ENCODE data around the gene KCNK15. TPM values are rescaled to one million over a fixed set of nuclear protein-coding genes. Genes with fewer than 3 reads are reported as not detected.

The KCNK15 gene
- total and polyA plus RNA-seq, 4 donors = 0.08 to 0.11 (median 0.08) TPM; not detected in 1

DNA sequence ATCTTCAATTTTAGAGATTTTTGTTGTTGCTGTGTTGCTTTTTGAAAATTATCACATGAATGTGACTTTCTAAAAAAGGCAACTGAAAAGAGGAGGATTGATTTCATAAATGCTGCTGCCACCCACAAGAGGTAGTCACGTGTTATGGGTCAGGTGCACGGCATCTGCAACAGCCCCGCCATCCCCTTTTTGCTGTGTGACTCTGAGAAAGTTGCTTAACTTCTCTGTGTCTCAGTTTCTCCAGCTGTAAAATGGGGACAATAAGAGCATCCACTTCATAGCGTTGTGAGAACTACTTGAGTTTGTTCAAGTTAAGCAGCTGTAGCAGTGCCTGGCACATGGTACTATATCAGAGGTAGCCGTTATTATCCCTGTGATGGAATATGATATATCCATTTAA is 19.8 kb upstream of the KCNK15 start:
- H3K4me3 ChIP-seq (ENCODE audit: low read depth in 1 of 3, low read length in 3 of 3) = no peak overlapping the region
- no peak for TF ChIP-seq SP1 (IDR thresholded peaks at IDR 0.05)
- TF ChIP-seq RXRA (IDR thresholded peaks at IDR 0.05) = no peak
- TF ChIP-seq ATF3 (IDR thresholded peaks at IDR 0.05) = no peak
- TF ChIP-seq CTCF (IDR thresholded peaks at IDR 0.05; ENCODE audit: low read depth, low read length, missing input control) = no peak
- TF ChIP-seq, protein P1, sequence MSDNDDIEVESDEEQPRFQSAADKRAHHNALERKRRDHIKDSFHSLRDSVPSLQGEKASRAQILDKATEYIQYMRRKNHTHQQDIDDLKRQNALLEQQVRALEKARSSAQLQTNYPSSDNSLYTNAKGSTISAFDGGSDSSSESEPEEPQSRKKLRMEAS (IDR thresholded peaks at IDR 0.05) = no peak
- no peak for TF ChIP-seq HNF4A (conservative IDR thresholded peaks at IDR 0.05)
- TF ChIP-seq HNF4G (IDR thresholded peaks at IDR 0.05) = no peak
- TF ChIP-seq NR2F2 (IDR thresholded peaks at IDR 0.05) = no peak
- H3K27me3 ChIP-seq (ENCODE audit: control insufficient read depth in 4 of 4, insufficient read depth in 4 of 4, low read length in 3 of 4) = peaks cover 0 to 2% (median 0%) of the 10 kb centered on the region in 4 donors
- H3K9me3 ChIP-seq (ENCODE audit: control insufficient read depth in 4 of 4, low read length in 3 of 4) = no peaks in the 10 kb centered on the region
- DNase-seq (ENCODE audit: low spot score) = no peak
- WGBS = 56% methylated on average over 5 of the region's 5 CpGs
- H3K36me3 ChIP-seq (ENCODE audit: control insufficient read depth in 4 of 4, insufficient read depth in 3 of 4, low read depth in 1 of 4, low read length in 3 of 4) = no peaks in the 10 kb centered on the region
- peaks cover 0 to 3% (median 0%) of the 10 kb centered on the region in 4 donors for H3K4me1 ChIP-seq (ENCODE audit: control insufficient read depth in 4 of 4, insufficient read depth in 4 of 4, low read length in 3 of 4)
- H3K27ac ChIP-seq (ENCODE audit: low read depth in 1 of 2, low read length in 2 of 2) = no peak overlapping the region
- H3K9ac ChIP-seq (ENCODE audit: low read depth in 1 of 2, low read length in 2 of 2) = no peak overlapping the region

DNA sequence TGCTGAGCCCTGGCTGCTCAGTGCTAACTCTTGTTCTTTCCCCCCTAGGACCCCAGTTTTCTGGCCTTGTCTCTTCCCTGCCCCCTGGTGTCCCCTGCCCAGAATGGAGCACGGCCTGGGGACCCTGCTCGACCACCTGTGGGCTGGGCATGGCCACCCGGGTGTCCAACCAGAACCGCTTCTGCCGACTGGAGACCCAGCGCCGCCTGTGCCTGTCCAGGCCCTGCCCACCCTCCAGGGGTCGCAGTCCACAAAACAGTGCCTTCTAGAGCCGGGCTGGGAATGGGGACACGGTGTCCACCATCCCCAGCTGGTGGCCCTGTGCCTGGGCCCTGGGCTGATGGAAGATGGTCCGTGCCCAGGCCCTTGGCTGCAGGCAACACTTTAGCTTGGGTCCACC is 18.6 kb upstream of the KCNK15 start:
- no peak for TF ChIP-seq TAF1 (conservative IDR thresholded peaks at IDR 0.05)
- H3K9me3 ChIP-seq (ENCODE audit: control insufficient read depth in 4 of 4, low read length in 3 of 4) = no peaks in the 10 kb centered on the region
- H3K9ac ChIP-seq (ENCODE audit: low read depth in 1 of 2, low read length in 2 of 2) = no peak overlapping the region
- H3K27me3 ChIP-seq (ENCODE audit: control insufficient read depth in 4 of 4, insufficient read depth in 4 of 4, low read length in 3 of 4) = peaks cover 0 to 2% (median 0%) of the 10 kb centered on the region in 4 donors
- DNase-seq (ENCODE audit: low spot score) = no peak
- 87% methylated on average over 11 of the region's 11 CpGs for WGBS
- H3K36me3 ChIP-seq (ENCODE audit: control insufficient read depth in 4 of 4, insufficient read depth in 3 of 4, low read depth in 1 of 4, low read length in 3 of 4) = no peaks in the 10 kb centered on the region
- peaks cover 0 to 3% (median 0%) of the 10 kb centered on the region in 4 donors for H3K4me1 ChIP-seq (ENCODE audit: control insufficient read depth in 4 of 4, insufficient read depth in 4 of 4, low read length in 3 of 4)
- no peak overlapping the region for H3K27ac ChIP-seq (ENCODE audit: low read depth in 1 of 2, low read length in 2 of 2)
- no peak overlapping the region for H3K4me3 ChIP-seq (ENCODE audit: low read depth in 1 of 3, low read length in 3 of 3)

DNA sequence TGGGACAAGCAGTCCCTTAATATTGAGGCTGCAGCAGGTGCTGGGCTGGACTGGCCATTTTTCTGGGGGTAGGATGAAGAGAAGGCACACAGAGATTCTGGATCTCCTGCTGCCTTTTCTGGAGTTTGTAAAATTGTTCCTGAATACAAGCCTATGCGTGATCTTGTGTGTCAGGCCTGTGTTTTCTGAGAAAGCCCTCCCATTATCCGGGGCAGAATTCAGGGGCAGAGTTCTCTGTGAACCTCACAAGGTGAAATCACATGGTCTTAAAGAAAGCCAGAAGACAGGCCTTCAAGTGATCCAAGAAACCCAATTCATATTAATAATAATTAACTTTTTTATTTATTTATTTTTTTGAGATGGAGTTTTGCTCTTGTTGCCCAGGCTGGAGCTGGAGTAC is 18.0 kb upstream of the KCNK15 start:
- H3K4me3 ChIP-seq (ENCODE audit: low read depth in 1 of 3, low read length in 3 of 3) = no peak overlapping the region
- no peak overlapping the region for H3K27ac ChIP-seq (ENCODE audit: low read depth in 1 of 2, low read length in 2 of 2)
- 94% methylated on average over 2 of the region's 2 CpGs for WGBS
- no peak for TF ChIP-seq HNF4G (IDR thresholded peaks at IDR 0.05)
- no peak for TF ChIP-seq ZBTB33 (IDR thresholded peaks at IDR 0.05)
- no peak for TF ChIP-seq HNF4A (conservative IDR thresholded peaks at IDR 0.05)
- no peak for TF ChIP-seq ATF3 (IDR thresholded peaks at IDR 0.05)
- TF ChIP-seq YY1 (IDR thresholded peaks at IDR 0.05) = no peak
- no peak for TF ChIP-seq RAD21 (IDR thresholded peaks at IDR 0.05)
- no peak for TF ChIP-seq SP1 (IDR thresholded peaks at IDR 0.05)
- TF ChIP-seq, protein P2, sequence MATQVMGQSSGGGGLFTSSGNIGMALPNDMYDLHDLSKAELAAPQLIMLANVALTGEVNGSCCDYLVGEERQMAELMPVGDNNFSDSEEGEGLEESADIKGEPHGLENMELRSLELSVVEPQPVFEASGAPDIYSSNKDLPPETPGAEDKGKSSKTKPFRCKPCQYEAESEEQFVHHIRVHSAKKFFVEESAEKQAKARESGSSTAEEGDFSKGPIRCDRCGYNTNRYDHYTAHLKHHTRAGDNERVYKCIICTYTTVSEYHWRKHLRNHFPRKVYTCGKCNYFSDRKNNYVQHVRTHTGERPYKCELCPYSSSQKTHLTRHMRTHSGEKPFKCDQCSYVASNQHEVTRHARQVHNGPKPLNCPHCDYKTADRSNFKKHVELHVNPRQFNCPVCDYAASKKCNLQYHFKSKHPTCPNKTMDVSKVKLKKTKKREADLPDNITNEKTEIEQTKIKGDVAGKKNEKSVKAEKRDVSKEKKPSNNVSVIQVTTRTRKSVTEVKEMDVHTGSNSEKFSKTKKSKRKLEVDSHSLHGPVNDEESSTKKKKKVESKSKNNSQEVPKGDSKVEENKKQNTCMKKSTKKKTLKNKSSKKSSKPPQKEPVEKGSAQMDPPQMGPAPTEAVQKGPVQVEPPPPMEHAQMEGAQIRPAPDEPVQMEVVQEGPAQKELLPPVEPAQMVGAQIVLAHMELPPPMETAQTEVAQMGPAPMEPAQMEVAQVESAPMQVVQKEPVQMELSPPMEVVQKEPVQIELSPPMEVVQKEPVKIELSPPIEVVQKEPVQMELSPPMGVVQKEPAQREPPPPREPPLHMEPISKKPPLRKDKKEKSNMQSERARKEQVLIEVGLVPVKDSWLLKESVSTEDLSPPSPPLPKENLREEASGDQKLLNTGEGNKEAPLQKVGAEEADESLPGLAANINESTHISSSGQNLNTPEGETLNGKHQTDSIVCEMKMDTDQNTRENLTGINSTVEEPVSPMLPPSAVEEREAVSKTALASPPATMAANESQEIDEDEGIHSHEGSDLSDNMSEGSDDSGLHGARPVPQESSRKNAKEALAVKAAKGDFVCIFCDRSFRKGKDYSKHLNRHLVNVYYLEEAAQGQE (IDR thresholded peaks at IDR 0.05) = no peak
- TF ChIP-seq, protein P1 (IDR thresholded peaks at IDR 0.05) = no peak
- TF ChIP-seq TAF1 (conservative IDR thresholded peaks at IDR 0.05) = no peak
- TF ChIP-seq EGR1 (IDR thresholded peaks at IDR 0.05; ENCODE audit: low read depth in 2 of 2) = no peak
- no peak for TF ChIP-seq FOXA1 (IDR thresholded peaks at IDR 0.05)
- TF ChIP-seq FOXA2 (IDR thresholded peaks at IDR 0.05) = no peak
- peaks cover 0 to 2% (median 0%) of the 10 kb centered on the region in 4 donors for H3K27me3 ChIP-seq (ENCODE audit: control insufficient read depth in 4 of 4, insufficient read depth in 4 of 4, low read length in 3 of 4)
- H3K36me3 ChIP-seq (ENCODE audit: control insufficient read depth in 4 of 4, insufficient read depth in 3 of 4, low read depth in 1 of 4, low read length in 3 of 4) = no peaks in the 10 kb centered on the region
- DNase-seq (ENCODE audit: low spot score) = no peak
- H3K9ac ChIP-seq (ENCODE audit: low read depth in 1 of 2, low read length in 2 of 2) = no peak overlapping the region
- peaks cover 0 to 3% (median 0%) of the 10 kb centered on the region in 4 donors for H3K4me1 ChIP-seq (ENCODE audit: control insufficient read depth in 4 of 4, insufficient read depth in 4 of 4, low read length in 3 of 4)
- H3K9me3 ChIP-seq (ENCODE audit: control insufficient read depth in 4 of 4, low read length in 3 of 4) = no peaks in the 10 kb centered on the region
